H1 (cell line): ENCODE data around the gene MYL7. TPM values are rescaled to one million over a fixed set of nuclear protein-coding genes. Genes with fewer than 3 reads are reported as not detected.
A peak's percentile ranks its signal among the peaks of the same experiment; 100 is the strongest.

Experiments used
- CTCF ChIA-PET: fragments of 300-600 bp; sonication (Branson Sonifier 250); formaldehyde crosslinking; loops from one replicate; lab custom pipeline; 2021; ENCODE audit not compliant: partially characterized antibody; lab: Charles Lee
- POLR2A ChIA-PET: fragments of 300-600 bp; sonication (Branson Sonifier 250); formaldehyde crosslinking; loops from one replicate; lab custom pipeline; 2021; ENCODE audit warnings: inconsistent platforms; ENCODE audit not compliant: partially characterized antibody; lab: Charles Lee
- DNase-seq, 2 experiments: peaks; one replicate each; pipeline versions ENCODE4 v3.0.0 to v3.0.0-alpha.2; 2010 to 2022; ENCODE audit warnings: low spot score in 2 of 2, low read depth in 1 of 2, mixed read lengths in 1 of 2
- FAIRE-seq: peaks from 2 replicates; lab custom pipeline; 2011; peaks lifted over from hg19 to GRCh38; lab: Jason Lieb, UNC
- H2AFZ ChIP-seq: 2 replicates; pipeline ENCODE4 v1.8.1; 2012; ENCODE audit warnings: low read length, inconsistent platforms
- H2AK5ac ChIP-seq: 2 replicates; pipeline ENCODE4 v1.6.1; 2013; ENCODE audit warnings: low read depth, low read length
- H2BK120ac ChIP-seq: replicated peaks from 2 replicates; pipeline ENCODE3; 2013; ENCODE audit warnings: low read depth, low read length, inconsistent platforms
- H2BK12ac ChIP-seq: 2 replicates; pipeline ENCODE4 v1.6.1; 2013; ENCODE audit warnings: low read depth, low read length
- H2BK15ac ChIP-seq: 2 replicates; pipeline ENCODE4 v1.6.1; 2013; ENCODE audit warnings: low read length
- H2BK20ac ChIP-seq: 2 replicates; pipeline ENCODE4 v1.6.1; 2013; ENCODE audit warnings: low read length
- H2BK5ac ChIP-seq: 2 replicates; pipeline ENCODE4 v1.6.1; 2013; ENCODE audit warnings: low read depth, low read length
- H3K14ac ChIP-seq: 2 replicates; pipeline ENCODE4 v1.6.1; 2013; ENCODE audit warnings: inconsistent platforms; ENCODE audit not compliant: insufficient read length
- H3K18ac ChIP-seq: 2 replicates; pipeline ENCODE4 v1.6.1; 2013; ENCODE audit warnings: low read length; ENCODE audit errors: extremely low read depth
- H3K23ac ChIP-seq: 2 replicates; pipeline ENCODE4 v1.6.1; 2013; ENCODE audit warnings: inconsistent platforms; ENCODE audit not compliant: insufficient read length
- H3K23me2 ChIP-seq: 2 replicates; pipeline ENCODE4 v1.6.1; 2013; ENCODE audit warnings: low read depth, low read length
- H3K27ac ChIP-seq: 2 replicates; pipeline ENCODE4 v1.6.1; 2011; ENCODE audit warnings: low read depth, low read length, inconsistent platforms
- H3K27me3 ChIP-seq, 4 experiments: replicated peaks in 1 of 4; 1 replicate in 1 of 4; 2 replicates in 3 of 4; pipeline versions ENCODE4 v1.6.1 to v1.8.1; 2011 to 2013; ENCODE audit warnings: low read length in 3 of 4, mild to moderate bottlenecking in 3 of 4, inconsistent platforms in 2 of 4, mixed read lengths in 2 of 4, moderate library complexity in 1 of 4; ENCODE audit not compliant: control insufficient read depth in 3 of 4, insufficient read depth in 3 of 4; ENCODE audit errors: extremely low read depth in 1 of 4
- H3K36me3 ChIP-seq, 4 experiments: 2 replicates each; pipeline versions ENCODE4 v1.6.1 to v1.8.1; 2011 to 2013; ENCODE audit warnings: mild to moderate bottlenecking in 4 of 4, low read length in 3 of 4, moderate library complexity in 2 of 4, control low read depth in 1 of 4, inconsistent platforms in 1 of 4; ENCODE audit not compliant: insufficient read depth in 4 of 4, control insufficient read depth in 2 of 4
- H3K4ac ChIP-seq: replicated peaks from 2 replicates; pipeline ENCODE3; 2013; ENCODE audit warnings: low read length, low read depth, mixed read lengths, inconsistent platforms; ENCODE audit not compliant: insufficient read length
- H3K4me1 ChIP-seq, 4 experiments: replicated peaks in 1 of 4; 1 replicate in 1 of 4; 2 replicates in 3 of 4; pipeline versions ENCODE4 v1.6.1 to v1.8.1; 2011 to 2013; ENCODE audit warnings: low read length in 3 of 4, inconsistent platforms in 2 of 4, mixed read lengths in 1 of 4; ENCODE audit not compliant: insufficient read depth in 4 of 4, control insufficient read depth in 3 of 4
- H3K4me2 ChIP-seq, 2 experiments: 2 replicates each; pipeline versions ENCODE4 v1.6.1 to v1.8.1; 2011 to 2013; ENCODE audit warnings: low read depth in 2 of 2, low read length in 2 of 2, control low read depth in 1 of 2, inconsistent platforms in 1 of 2, mild to moderate bottlenecking in 1 of 2; ENCODE audit not compliant: insufficient read depth in 1 of 2
- H3K4me3 ChIP-seq, 4 experiments: fragments of 200-600, 300-600 bp in 1 of 4; sonication (generic), shearing (Covaris generic), sonication (Bioruptor Twin) in 1 of 4; 2 replicates each; pipeline versions ENCODE4 v1.5.1 to v1.8.1; 2011 to 2016; ENCODE audit warnings: low read length in 4 of 4, low read depth in 3 of 4, control low read depth in 2 of 4, inconsistent platforms in 2 of 4, mild to moderate bottlenecking in 2 of 4, mixed read lengths in 1 of 4, moderate library complexity in 1 of 4; ENCODE audit not compliant: insufficient read depth in 2 of 4; ENCODE audit errors: extremely low read depth in 1 of 4
- H3K56ac ChIP-seq: replicated peaks from 2 replicates; pipeline ENCODE3; 2013; ENCODE audit warnings: low read depth, mild to moderate bottlenecking, mixed read lengths, low read length, inconsistent platforms; ENCODE audit not compliant: insufficient read length
- H3K79me1 ChIP-seq: 2 replicates; pipeline ENCODE4 v1.6.1; 2013; ENCODE audit warnings: low read depth, low read length, control low read depth
- H3K79me2 ChIP-seq, 2 experiments: 2 replicates each; pipeline versions ENCODE4 v1.6.1 to v1.8.1; 2012 to 2013; ENCODE audit warnings: low read length in 2 of 2, mild to moderate bottlenecking in 2 of 2, inconsistent platforms in 1 of 2; ENCODE audit not compliant: insufficient read depth in 2 of 2, control insufficient read depth in 1 of 2
- H3K9ac ChIP-seq, 4 experiments: replicated peaks in 1 of 4; 1 replicate in 1 of 4; 2 replicates in 3 of 4; pipeline versions ENCODE4 v1.6.1 to v1.8.1; 2011 to 2013; ENCODE audit warnings: low read depth in 3 of 4, low read length in 3 of 4, control low read depth in 2 of 4, mild to moderate bottlenecking in 2 of 4, moderate library complexity in 2 of 4, inconsistent platforms in 1 of 4; ENCODE audit errors: extremely low read depth in 1 of 4
- H3K9me3 ChIP-seq, 2 experiments: 2 replicates each; pipeline versions ENCODE4 v1.6.1 to v1.8.1; 2012 to 2013; ENCODE audit warnings: mild to moderate bottlenecking in 2 of 2, moderate library complexity in 2 of 2, control low read depth in 1 of 2, inconsistent platforms in 1 of 2, low read depth in 1 of 2, low read length in 1 of 2, mixed read lengths in 1 of 2; ENCODE audit not compliant: insufficient read depth in 2 of 2
- H4K20me1 ChIP-seq, 2 experiments: replicated peaks in 1 of 2; 2 replicates each; pipeline versions ENCODE3 to v1.8.1; 2011 to 2013; ENCODE audit warnings: inconsistent platforms in 2 of 2, low read length in 2 of 2, mild to moderate bottlenecking in 1 of 2; ENCODE audit not compliant: insufficient read depth in 2 of 2, control insufficient read depth in 1 of 2
- H4K5ac ChIP-seq: 2 replicates; pipeline ENCODE4 v1.6.1; 2013; ENCODE audit warnings: low read length, low read depth, mixed read lengths, inconsistent platforms; ENCODE audit not compliant: insufficient read length
- H4K8ac ChIP-seq: 2 replicates; pipeline ENCODE4 v1.8.0; 2013; ENCODE audit warnings: mild to moderate bottlenecking, moderate library complexity, low read length, inconsistent platforms; ENCODE audit not compliant: insufficient read depth; ENCODE audit errors: extremely low read depth
- H4K91ac ChIP-seq: replicated peaks from 2 replicates; pipeline ENCODE3; 2013; ENCODE audit warnings: low read length, mixed read lengths, inconsistent platforms; ENCODE audit not compliant: insufficient read length
- CBX5 ChIP-seq: fragments of 300-800, 300-1000 bp; sonication (generic); IDR thresholded peaks from 2 replicates; pipeline ENCODE4 v1.7.1; 2016; ENCODE audit warnings: antibody characterized with exemption, low read length, low read depth
- CHD2 ChIP-seq: IDR thresholded peaks from 2 replicates; pipeline ENCODE4 v1.6.1; 2012; ENCODE audit warnings: low read length, improper control_type of control experiment
- CTBP2 ChIP-seq: IDR thresholded peaks from 2 replicates; pipeline ENCODE4 v1.7.0; 2011; ENCODE audit warnings: borderline replicate concordance, mild to moderate bottlenecking, moderate library complexity, mixed read lengths, low read length; ENCODE audit not compliant: insufficient read depth, insufficient read length
- EP300 ChIP-seq, 2 experiments: IDR thresholded peaks; 1 replicate in 1 of 2; 2 replicates in 1 of 2; pipeline ENCODE4 v1.6.1; 2011 to 2012; ENCODE audit warnings: low read depth in 2 of 2, low read length in 2 of 2, mild to moderate bottlenecking in 2 of 2, borderline replicate concordance in 1 of 2, inconsistent platforms in 1 of 2, moderate library complexity in 1 of 2
- FOSL1 ChIP-seq: IDR thresholded peaks from 2 replicates; pipeline ENCODE4 v1.6.1; 2011; ENCODE audit warnings: mild to moderate bottlenecking, low read depth, low read length, moderate library complexity; ENCODE audit not compliant: insufficient read depth
- KDM4A ChIP-seq: IDR thresholded peaks from one replicate; pipeline ENCODE4 v1.7.1; 2012; ENCODE audit warnings: low read depth, mild to moderate bottlenecking, moderate library complexity, low read length, inconsistent platforms; ENCODE audit not compliant: severe bottlenecking
- MAFK ChIP-seq: IDR thresholded peaks from 2 replicates; pipeline ENCODE4 v1.6.1; 2012; ENCODE audit warnings: low read depth, mild to moderate bottlenecking, improper control_type of control experiment, low read length
- NRF1 ChIP-seq: IDR thresholded peaks from 2 replicates; pipeline ENCODE4 v1.6.1; 2011; ENCODE audit warnings: mild to moderate bottlenecking, low read depth, low read length, improper control_type of control experiment
- RXRA ChIP-seq: IDR thresholded peaks from 2 replicates; pipeline ENCODE4 v1.6.1; 2011; ENCODE audit warnings: low read depth, mild to moderate bottlenecking, low read length, moderate library complexity; ENCODE audit not compliant: insufficient read depth
- SIRT6 ChIP-seq: IDR thresholded peaks from one replicate; pipeline ENCODE4 v1.7.1; 2012; ENCODE audit warnings: low read length, inconsistent platforms
- SP1 ChIP-seq: IDR thresholded peaks from 2 replicates; pipeline ENCODE4 v1.6.1; 2011; ENCODE audit warnings: low read depth, low read length
- SP2 ChIP-seq: IDR thresholded peaks from 2 replicates; pipeline ENCODE4 v1.6.1; 2012; ENCODE audit warnings: mild to moderate bottlenecking, low read length, inconsistent platforms
- TCF12 ChIP-seq: IDR thresholded peaks from 2 replicates; pipeline ENCODE4 v1.6.1; 2011; ENCODE audit warnings: low read depth, mild to moderate bottlenecking, low read length
- WGBS, 2 experiments: shearing (Covaris generic) in 1 of 2; methylation state at CpG; one replicate each; pipeline versions ENCODE4 v1.1.6 to v1.1.7; 2013 to 2015; ENCODE audit warnings: low lambda C conversion rate in 2 of 2, mixed read lengths in 2 of 2, inconsistent platforms in 1 of 2, low coverage in 1 of 2, missing lambda C conversion rate in 1 of 2; ENCODE audit not compliant: insufficient replicate concordance in 2 of 2, insufficient coverage in 1 of 2, insufficient read length in 1 of 2; ENCODE audit errors: extremely low coverage in 1 of 2, missing lambda C conversion rate in 1 of 2; 5-methylcytosine and 5-hydroxymethylcytosine counted together
- polyA plus RNA-seq, 7 experiments: library from polyadenylated mRNA; depleted of rRNA in 3 of 7; stranded (reverse) in 5 of 7; unstranded in 2 of 7; fragments of >200 nt in 5 of 7; fragments of 200-250 nt in 2 of 7; gene quantifications; 1 replicate in 5 of 7; 2 replicates in 1 of 7; 4 replicates in 1 of 7; pipeline versions ENCODE4 v1.2.1 to v1.2.3, GENCODE V29; 2011 to 2013; ENCODE audit warnings: missing spikeins in 2 of 7, mixed read lengths in 2 of 7
- total RNA-seq: library from RNA; stranded (reverse); fragmentation: NEBNext Ultra II Directional; extraction: Animal tissue kit (Norgen Biotek cat#: 25700); gene quantifications from 2 replicates; pipeline ENCODE4 v1.2.1, GENCODE V29; 2021
- TF ChIP-seq, protein P1 (sequence below): IDR thresholded peaks from 2 replicates; pipeline ENCODE4 v1.6.1; 2012; ENCODE audit warnings: inconsistent platforms

MYL7 gene
- total and polyA plus RNA-seq, 2 of the 8 experiments (the other 6 are each of a cell fraction or from before 2014, with no cell fraction given): 3.3 to 3.4 TPM

DNA sequence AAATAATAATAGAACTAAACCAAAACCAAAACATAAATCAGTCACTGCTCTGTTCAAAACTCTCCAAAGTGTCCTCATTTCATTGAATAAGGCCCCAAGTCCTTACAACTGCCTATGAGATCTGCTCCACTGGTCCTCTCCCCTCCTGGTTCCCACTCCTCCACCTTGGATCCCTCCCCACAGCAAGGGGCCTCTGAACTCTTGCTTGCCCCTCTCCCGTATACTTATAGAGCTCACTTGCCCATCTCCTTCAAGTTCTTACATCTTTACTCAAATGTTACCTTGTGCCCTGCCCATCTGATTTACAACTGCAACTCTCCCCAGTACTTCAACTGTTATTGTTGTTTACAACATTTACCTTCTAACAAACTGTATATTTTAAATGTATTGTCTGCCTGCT is 18.6 kb downstream of the MYL7 start:
- Histone ChIP-seq H3K79me1 (peaks cover 10% of the 10 kb centered on the region), H3K36me3 (peaks cover 10 to 38% (median 17%) of the 10 kb centered on the region in 4 experiments; a peak in 6 of 8 replicates), H4K91ac (no peak overlapping the region), H2BK15ac (no peak overlapping the region), H3K14ac (no peak overlapping the region), H3K23ac (no peak overlapping the region), H3K27me3 (peaks cover 0 to 4% (median 0%) of the 10 kb centered on the region in 4 experiments; a peak in 3 of 7 replicates), H3K4me3 (peak overlapping the region; percentile 69 to 85 (median 76)), H3K56ac (no peak overlapping the region), H2AFZ (no peak overlapping the region), H3K27ac (no peak overlapping the region), H3K79me2 (peaks cover 3 to 16% of the 10 kb centered on the region in 2 experiments; a peak in 3 of 4 replicates), H2BK20ac (no peak overlapping the region), H3K4me2 (peak overlapping the region; percentile 78 to 79), H4K8ac (no peak overlapping the region), H3K23me2 (peaks cover 9% of the 10 kb centered on the region), H2BK5ac (no peak overlapping the region), H2AK5ac (0 out of 2 replicates have a peak overlapping the region, but pooled peaks have one; percentile 93), H3K9me3 (no peaks in the 10 kb centered on the region), H2BK120ac (no peak overlapping the region), H3K18ac (no peak overlapping the region), H3K9ac (peak overlapping the region in 2 of 4 experiments; percentile 15 to 78; a peak in 3 of 7 replicates), H2BK12ac (no peak overlapping the region), H3K4me1 (peaks cover 0 to 7% (median 3%) of the 10 kb centered on the region in 4 experiments; a peak in 4 of 7 replicates), H4K5ac (no peak overlapping the region), H4K20me1 (peaks cover 4 to 6% of the 10 kb centered on the region in 2 experiments), H3K4ac (no peak overlapping the region)
- FAIRE-seq (no peak), DNase-seq (no peak)
- CTCF ChIA-PET: interaction anchor here (0.8 to 6.2 kb wide), 10 partner anchors 8 to 103 kb away, joined by 3 to 27 read pairs (median 4); no protein-coding TSS in a partner anchor
- POLR2A ChIA-PET: interaction anchor here (0.9 to 5.4 kb wide), 15 partner anchors 8 to 79 kb away, joined by 3 to 50 read pairs (median 5); partner anchors contain the start of gene PGAM2
- TF ChIP-seq SP2 (no peak), EP300 (IDR thresholded peaks at IDR 0.05; ENCODE audit: borderline replicate concordance in 1 of 2, low read depth in 2 of 2, low read length in 2 of 2) (no peak), SIRT6 (no peak), CHD2 (no peak), FOSL1 (no peak), SP1 (no peak), TCF12 (no peak), NRF1 (no peak), CBX5 (no peak), KDM4A (no peak), CTBP2 (no peak), RXRA (no peak), MAFK (no peak)
- TF ChIP-seq, protein P1, sequence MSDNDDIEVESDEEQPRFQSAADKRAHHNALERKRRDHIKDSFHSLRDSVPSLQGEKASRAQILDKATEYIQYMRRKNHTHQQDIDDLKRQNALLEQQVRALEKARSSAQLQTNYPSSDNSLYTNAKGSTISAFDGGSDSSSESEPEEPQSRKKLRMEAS: no peak
- 46% methylated on average over 1 of the region's 1 CpG; no CpG with 5 or more reads in 1 of the 2 experiments for WGBS, 2 experiments
